ENCODE measurements around the gene HINT2. TPM values are rescaled to one million over a fixed set of nuclear protein-coding genes. Genes with fewer than 3 reads are reported as not detected.

The HINT2 gene
- 28.6 TPM for total RNA-seq

GRCh38 chr9:35814841-35815543 is at the start of gene HINT2:
Gene HINT2, minus strand, starts transcription at chr9:35815042. Its CDS starts 63 bp downstream, at chr9:35814979.

GRCh38 chr9:35829084-35829763 is 14.4 kb upstream of the HINT2 start, which contains the start of gene TMEM8B:
Gene TMEM8B, plus strand, starts transcription at chr9:35829228. Its CDS starts 220 bp downstream, at chr9:35829448.

GRCh38 chr9:35828716-35829083 is 13.9 kb upstream of the HINT2 start, which contains the start of gene FAM221B:
Gene FAM221B, minus strand, starts transcription at chr9:35828732. Its CDS starts 2,571 bp downstream, at chr9:35826161.

DNA sequence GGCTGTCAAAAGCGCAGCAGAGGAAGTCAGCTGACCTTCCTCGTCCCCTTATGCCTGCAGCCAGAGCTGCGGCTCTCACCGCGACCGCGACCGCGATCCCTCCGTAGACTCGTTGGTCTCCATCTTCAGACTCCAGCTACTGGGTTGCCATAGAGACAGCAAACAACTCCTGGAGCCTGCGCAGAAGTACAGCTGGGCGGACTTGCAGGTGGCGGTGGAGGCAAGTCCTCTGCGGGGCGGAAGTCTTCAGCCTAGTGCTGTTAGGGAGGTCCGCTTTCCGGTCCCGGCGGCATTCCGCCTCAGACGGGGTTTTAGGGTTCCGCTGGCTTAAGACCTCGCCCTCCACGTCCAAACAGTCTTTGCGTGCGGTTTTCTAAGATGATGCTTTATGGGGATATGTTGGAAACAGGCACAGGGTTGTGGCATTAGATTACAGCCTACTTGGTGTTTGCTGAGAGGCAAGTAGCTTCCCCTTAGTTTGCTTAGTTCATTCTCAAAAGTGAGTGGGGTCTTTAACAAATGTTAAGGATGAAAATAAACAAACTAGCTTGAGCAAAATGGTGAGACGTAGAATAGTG is 2.7 kb downstream of the HINT2 start, which contains the start of gene SPAG8:
Gene SPAG8, minus strand, starts transcription at position 238 of the 578 bp plus-strand sequence. Its CDS starts 115 bp downstream, at position 123.

DNA sequence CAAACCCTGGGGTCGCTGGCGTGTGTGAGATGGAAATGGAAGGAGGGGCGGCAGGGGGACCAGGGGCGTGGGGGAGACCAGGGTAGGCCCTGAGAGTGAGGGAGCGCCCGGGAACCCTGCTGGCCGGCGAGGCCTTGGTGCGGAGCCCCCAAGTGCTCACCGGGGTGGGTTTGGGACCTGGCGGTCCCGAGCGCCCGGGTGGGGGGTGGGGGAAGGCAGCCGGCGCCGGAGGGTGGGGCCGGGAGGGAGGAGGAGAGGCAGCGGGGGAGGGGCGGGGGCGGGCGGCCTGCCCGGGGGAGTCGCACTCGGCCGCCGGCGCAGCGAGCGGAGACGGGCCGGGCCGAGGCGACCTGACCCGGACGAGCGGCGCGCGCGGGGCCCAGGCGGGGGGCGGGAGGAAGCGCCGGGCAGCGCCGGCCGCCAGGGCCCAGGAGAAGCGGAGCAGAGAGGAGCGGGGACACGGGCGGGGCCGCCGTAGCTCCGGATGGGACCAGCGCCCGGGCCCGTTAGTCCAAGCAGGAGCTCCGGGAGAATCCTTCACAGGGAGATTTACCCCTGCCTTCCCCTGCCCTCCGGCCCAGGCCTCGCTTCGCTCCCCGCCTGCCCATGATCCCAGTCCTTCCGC is 23.4 kb downstream of the HINT2 start, which contains the start of gene NPR2:
Gene NPR2, plus strand, starts transcription at position 295 of the 625 bp plus-strand sequence. CDS start 818 bp downstream, outside the sequence.

Small RNA genes within 50 kb of the gene (small RNA-seq; reads per million reads assigned to genes)
- not detected for gene HINT2 (ENCODE audit: low replicate concordance)

Other genes with a start within 250 kb of the HINT2 start
- 16.7 TPM for gene TESK1, start 209.8 kb downstream of the HINT2 start, total RNA-seq
- 3.3 TPM for gene CD72, start 196.6 kb downstream of the HINT2 start, total RNA-seq
- gene SIT1, start 164.1 kb downstream of the HINT2 start, total RNA-seq = 0.41 TPM
- 36,863 TPM for gene RMRP, start 157.0 kb downstream of the HINT2 start, total RNA-seq
- gene CCDC107, start 156.8 kb downstream of the HINT2 start, total RNA-seq = 18.1 TPM
- gene ARHGEF39, start 149.8 kb downstream of the HINT2 start, total RNA-seq = 2.9 TPM
- gene CA9, start 141.1 kb downstream of the HINT2 start, total RNA-seq = 0.70 TPM
- 665 TPM for gene TPM2, start 125.1 kb downstream of the HINT2 start, total RNA-seq
- 254 TPM for gene TLN1, start 82.8 kb downstream of the HINT2 start, total RNA-seq
- gene CREB3, start 82.4 kb downstream of the HINT2 start, total RNA-seq = 25.6 TPM
- gene GBA2, start 65.8 kb downstream of the HINT2 start, total RNA-seq = 56.9 TPM
- 17.8 TPM for gene RGP1, start 65.8 kb downstream of the HINT2 start, total RNA-seq
- not detected for gene MSMP, start 60.8 kb downstream of the HINT2 start, total RNA-seq
- 15.1 TPM for gene NPR2, start 23.5 kb downstream of the HINT2 start, total RNA-seq
- gene SPAG8, start 2.8 kb downstream of the HINT2 start, total RNA-seq = 2.6 TPM
- not detected for gene FAM221B, start 13.7 kb upstream of the HINT2 start, total RNA-seq
- gene TMEM8B, start 14.2 kb upstream of the HINT2 start, total RNA-seq = 18.6 TPM
- not detected for gene OR13J1, start 55.4 kb upstream of the HINT2 start, total RNA-seq
- not detected for gene HRCT1, start 91.2 kb upstream of the HINT2 start, total RNA-seq
- 1.8 TPM for gene SPAAR, start 94.4 kb upstream of the HINT2 start, total RNA-seq
- not detected for gene OR2S2, start 143.1 kb upstream of the HINT2 start, total RNA-seq
- gene RECK, start 221.9 kb upstream of the HINT2 start, total RNA-seq = 17.9 TPM